Measurements from ENCODE around the gene SMYD2.

SMYD2 gene

DNA sequence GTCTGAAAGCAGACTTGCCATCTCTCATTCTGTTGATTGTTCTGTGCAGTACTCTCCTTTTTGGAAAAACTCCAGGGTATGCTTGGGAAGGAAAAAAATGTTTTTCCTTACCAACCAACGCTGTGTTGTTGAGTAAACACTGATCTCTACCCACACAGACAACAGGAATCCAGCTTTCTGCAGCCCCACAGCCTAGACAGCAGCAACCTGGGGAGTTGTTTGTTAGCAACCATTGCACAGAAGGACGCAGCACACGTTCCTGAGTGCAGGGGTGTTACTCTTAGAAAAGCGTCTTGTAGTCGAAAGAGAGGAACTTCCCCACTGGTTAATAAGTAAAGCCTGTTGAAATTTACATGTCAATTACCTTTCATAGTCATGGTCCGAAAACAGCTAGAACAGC lies 56.6 kb downstream of the SMYD2 start:
- TF ChIP-seq GATA3 (IDR thresholded peaks at IDR 0.05; ENCODE audit: low read depth, low read length) (no peak), GATA2 (IDR thresholded peaks at IDR 0.05; ENCODE audit: low read depth, low read length) (no peak)

DNA sequence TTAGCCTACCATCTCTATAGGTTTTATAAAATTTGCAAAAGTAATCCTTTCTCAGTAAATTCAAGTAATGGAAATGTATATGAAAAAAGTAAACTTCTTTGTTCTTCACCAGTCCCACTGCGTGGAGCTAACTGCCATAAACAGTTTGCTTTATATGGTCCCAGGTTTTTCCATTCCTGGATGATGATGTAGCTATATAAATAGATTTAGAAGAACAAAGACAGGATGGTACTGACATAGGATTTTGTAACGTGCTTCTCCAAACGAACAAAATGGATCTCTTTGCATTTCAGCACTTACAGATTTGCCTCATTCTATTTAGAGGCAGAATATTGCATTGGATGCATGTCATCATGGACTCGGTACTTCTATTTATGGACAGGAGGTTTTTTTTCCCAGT lies 57.3 kb downstream of the SMYD2 start:
- TF ChIP-seq GATA2 (IDR thresholded peaks at IDR 0.05; ENCODE audit: low read depth, low read length) (no peak), GATA3 (IDR thresholded peaks at IDR 0.05; ENCODE audit: low read depth, low read length) (no peak)

- TF ChIP-seq GATA3 (IDR thresholded peaks at IDR 0.05; ENCODE audit: low read depth, low read length): no peak
- TF ChIP-seq GATA2 (IDR thresholded peaks at IDR 0.05; ENCODE audit: low read depth, low read length): no peak
These were observed 60.5 kb downstream of the SMYD2 start for GRCh38 chr1:214341459-214341858.

DNA sequence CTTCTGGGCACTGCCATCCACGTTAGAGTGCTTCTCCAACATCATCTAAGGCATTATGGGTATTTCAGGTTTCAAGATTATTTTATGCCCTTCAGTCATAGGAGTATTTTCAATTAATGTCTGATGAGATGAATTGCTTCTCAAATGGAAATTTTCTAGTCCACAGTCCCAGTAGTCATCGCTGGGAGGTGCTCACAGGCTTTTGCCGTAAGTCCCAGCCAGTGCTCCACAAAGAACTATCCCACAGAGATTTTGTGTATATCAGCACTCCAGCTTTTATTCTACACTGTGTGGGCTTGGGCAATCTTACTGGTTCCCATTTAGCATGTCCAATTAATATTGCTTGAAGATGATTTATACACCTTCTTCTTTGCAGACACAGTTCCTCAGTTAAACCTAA lies 61.0 kb downstream of the SMYD2 start:
- TF ChIP-seq GATA3 (IDR thresholded peaks at IDR 0.05; ENCODE audit: low read depth, low read length) (no peak), GATA2 (IDR thresholded peaks at IDR 0.05; ENCODE audit: low read depth, low read length) (no peak)

- TF ChIP-seq GATA3 (IDR thresholded peaks at IDR 0.05; ENCODE audit: low read depth, low read length) (no peak), GATA2 (IDR thresholded peaks at IDR 0.05; ENCODE audit: low read depth, low read length) (no peak)
These were observed 61.6 kb downstream of the SMYD2 start for GRCh38 chr1:214342525-214342924.

DNA sequence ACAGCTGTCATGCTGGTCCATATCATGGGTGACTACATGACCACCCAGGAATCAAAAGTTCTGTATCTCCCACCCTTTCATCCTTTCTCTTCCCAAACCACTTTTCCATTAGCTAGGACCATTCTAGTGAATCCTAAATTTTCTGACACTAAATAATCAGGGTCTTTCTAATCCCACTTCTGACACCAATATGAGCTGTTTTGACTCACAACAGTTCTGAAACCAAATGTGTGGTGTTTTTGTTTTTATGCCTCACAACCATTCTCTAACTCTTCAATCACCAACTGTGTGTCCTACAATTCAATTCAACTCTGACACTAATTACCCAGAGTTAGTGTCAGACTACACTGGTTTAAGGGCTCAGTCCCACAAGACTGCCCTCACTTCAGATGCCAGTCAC lies 63.9 kb downstream of the SMYD2 start:
- no peak for TF ChIP-seq GATA3 (IDR thresholded peaks at IDR 0.05; ENCODE audit: low read depth, low read length)
- no peak for TF ChIP-seq GATA2 (IDR thresholded peaks at IDR 0.05; ENCODE audit: low read depth, low read length)

DNA sequence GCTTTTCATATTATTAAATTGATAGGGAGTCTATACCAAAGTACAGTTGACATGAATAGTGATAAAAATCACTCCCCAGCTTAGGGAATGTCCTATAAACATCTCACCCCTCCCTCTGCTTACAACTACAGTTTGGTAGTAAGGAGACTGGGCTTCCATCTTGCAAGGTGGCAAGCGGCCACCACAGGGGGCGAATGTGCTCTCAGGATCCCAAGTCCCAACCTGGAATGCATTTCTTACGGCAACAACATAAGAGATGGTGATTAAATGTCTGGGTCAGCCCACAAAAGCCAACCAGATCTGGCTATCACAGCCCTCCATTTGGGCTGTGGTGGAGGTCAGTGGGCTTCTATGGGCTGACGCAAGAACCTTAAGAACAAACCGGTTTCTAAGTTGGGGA lies 68.0 kb downstream of the SMYD2 start:
- TF ChIP-seq GATA3 (IDR thresholded peaks at IDR 0.05; ENCODE audit: low read depth, low read length) (no peak), GATA2 (IDR thresholded peaks at IDR 0.05; ENCODE audit: low read depth, low read length) (no peak)

GRCh38 chr1:214349781-214350180 lies 68.8 kb downstream of the SMYD2 start:
- TF ChIP-seq GATA2 (IDR thresholded peaks at IDR 0.05; ENCODE audit: low read depth, low read length): no peak
- no peak for TF ChIP-seq GATA3 (IDR thresholded peaks at IDR 0.05; ENCODE audit: low read depth, low read length)

- TF ChIP-seq GATA3 (IDR thresholded peaks at IDR 0.05; ENCODE audit: low read depth, low read length) (no peak), GATA2 (IDR thresholded peaks at IDR 0.05; ENCODE audit: low read depth, low read length) (no peak)
These were observed 70.8 kb downstream of the SMYD2 start for GRCh38 chr1:214351551-214352277.

DNA sequence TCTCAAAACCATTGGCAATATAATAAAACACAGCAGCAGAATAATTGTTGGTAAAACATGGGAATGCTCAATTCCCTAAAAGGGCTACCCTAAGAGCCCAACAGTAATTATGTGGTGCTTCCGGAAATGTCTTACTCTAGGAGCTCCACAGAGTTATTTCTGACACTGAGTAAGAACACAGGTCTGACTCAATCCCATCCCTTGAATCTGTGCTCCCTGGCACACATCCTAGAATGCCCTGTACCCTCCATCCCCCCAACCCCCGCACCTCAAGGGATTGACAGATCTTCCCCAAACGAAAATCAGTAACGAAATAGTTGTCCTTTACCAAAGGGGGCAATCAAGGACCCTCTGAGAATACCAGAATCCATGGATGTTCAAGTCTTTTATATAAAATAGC lies 71.9 kb downstream of the SMYD2 start:
- TF ChIP-seq GATA2 (IDR thresholded peaks at IDR 0.05; ENCODE audit: low read depth, low read length): no peak

DNA sequence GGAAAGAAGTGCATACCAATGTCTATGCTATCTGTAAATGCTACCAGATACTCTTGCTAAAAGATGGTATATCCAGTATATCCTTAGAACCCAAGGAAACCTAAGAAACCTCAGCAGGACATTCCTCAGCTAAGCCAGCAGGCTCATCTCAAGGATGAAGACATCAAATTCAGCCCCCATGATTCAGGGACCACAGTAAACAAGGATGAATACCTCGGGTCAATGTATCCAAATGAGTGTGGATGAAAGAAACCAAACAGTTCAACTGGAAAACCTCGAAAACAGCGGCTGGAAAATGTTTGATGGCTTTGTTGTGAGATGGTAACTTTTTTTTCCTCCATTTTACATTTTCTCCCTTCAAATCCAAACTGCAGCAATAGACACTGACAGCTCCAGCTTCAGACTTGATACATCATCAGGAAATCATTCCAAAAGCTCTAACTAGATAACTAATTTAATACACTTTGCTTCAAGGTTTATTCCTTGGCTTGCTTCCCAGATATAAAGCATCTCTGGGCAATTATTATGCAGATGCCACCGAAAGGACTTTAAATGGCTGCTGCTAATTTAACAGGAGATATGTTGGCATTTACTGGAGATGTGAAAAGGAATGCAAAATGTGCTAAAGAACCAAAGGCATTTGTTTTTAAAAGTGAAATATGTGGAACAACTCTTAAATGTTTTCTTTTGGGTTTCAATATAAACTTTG lies 73.6 kb downstream of the SMYD2 start:
- TF ChIP-seq GATA2 (IDR thresholded peaks at IDR 0.05; ENCODE audit: low read depth, low read length) (no peak), GATA3 (IDR thresholded peaks at IDR 0.05; ENCODE audit: low read depth, low read length) (no peak)

GRCh38 chr1:214360116-214360515 lies 79.2 kb downstream of the SMYD2 start:
- TF ChIP-seq GATA3 (IDR thresholded peaks at IDR 0.05; ENCODE audit: low read depth, low read length) (no peak), GATA2 (IDR thresholded peaks at IDR 0.05; ENCODE audit: low read depth, low read length) (no peak)

DNA sequence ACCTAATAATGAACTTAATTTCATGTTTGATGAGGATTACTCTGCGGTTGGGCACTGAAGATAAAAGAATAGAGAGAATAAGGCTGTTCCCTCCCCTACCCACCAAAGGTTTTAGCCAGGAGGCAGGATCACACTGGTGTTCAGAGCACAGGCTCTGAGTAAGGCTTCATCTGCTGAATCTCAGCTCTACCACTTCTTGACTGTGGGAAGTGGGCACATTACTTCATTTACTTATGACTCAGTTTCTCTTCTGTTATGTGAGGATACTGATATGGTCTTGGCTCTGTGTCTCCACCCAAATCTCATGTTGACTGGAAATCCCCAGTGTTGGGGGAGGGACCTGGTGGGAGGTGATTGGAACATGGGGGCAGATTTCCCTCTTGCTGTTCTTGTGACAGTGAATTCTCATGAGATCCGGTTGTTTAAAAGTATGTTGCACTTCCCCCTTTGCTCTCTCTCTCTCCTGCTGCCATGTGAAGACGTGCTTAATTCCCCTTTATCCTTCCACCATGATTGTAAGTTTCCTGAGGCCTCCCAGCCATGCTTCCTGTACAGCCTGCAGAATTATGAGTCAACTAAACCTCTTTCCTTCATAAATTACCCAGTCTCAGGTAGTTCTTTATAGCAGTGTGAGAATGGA lies 79.7 kb downstream of the SMYD2 start:
- TF ChIP-seq GATA3 (IDR thresholded peaks at IDR 0.05; ENCODE audit: low read depth, low read length) (no peak), GATA2 (IDR thresholded peaks at IDR 0.05; ENCODE audit: low read depth, low read length) (no peak)

GRCh38 chr1:214361636-214362035 lies 80.7 kb downstream of the SMYD2 start:
- TF ChIP-seq GATA3 (IDR thresholded peaks at IDR 0.05; ENCODE audit: low read depth, low read length): no peak
- no peak for TF ChIP-seq GATA2 (IDR thresholded peaks at IDR 0.05; ENCODE audit: low read depth, low read length)
